Activated CD8-positive, alpha-beta memory T cell treated with anti-CD3 and anti-CD28 coated beads for 1 hour (primary cell): ENCODE results near the gene ADGRE3.
"Not testable (repeated sequence)": the region's sequence is repeated elsewhere in the genome, so short reads cannot be mapped to it uniquely, and the experiment has no call there.

Experiments
- DNase-seq, 2 donors: peaks; one replicate each; pipeline ENCODE4 v3.0.0-alpha.2; 2020; ENCODE audit warnings: low read depth in 1 of 2; ENCODE audit errors: extremely low read depth in 1 of 2

The ADGRE3 gene

GRCh38 chr19:14603990-14604387 is 70.7 kb downstream of the ADGRE3 start:
- DNase-seq = no peak

GRCh38 chr19:14599548-14600147 is 75.0 kb downstream of the ADGRE3 start:
- DNase-seq = no peak

- DNase-seq = no peak
These were observed 79.1 kb downstream of the ADGRE3 start for GRCh38 chr19:14595558-14595957.

GRCh38 chr19:14589433-14589832 is 85.2 kb downstream of the ADGRE3 start:
- not testable (repeated sequence) for DNase-seq

- DNase-seq = not testable (repeated sequence)
These were observed 89.5 kb downstream of the ADGRE3 start for GRCh38 chr19:14585187-14585586.

- DNase-seq = not testable (repeated sequence)
These were observed 90.3 kb downstream of the ADGRE3 start for GRCh38 chr19:14584372-14584771.

- DNase-seq = no peak
These were observed 91.7 kb downstream of the ADGRE3 start, which contains the start of gene CLEC17A for GRCh38 chr19:14582894-14583340. TSS of gene CLEC17A (plus strand) at chr19:14583084. CDS start at chr19:14583161, 77 bp downstream.

GRCh38 chr19:14580623-14581237 is 93.9 kb downstream of the ADGRE3 start:
- DNase-seq = no peak

GRCh38 chr19:14577885-14578427 is 96.7 kb downstream of the ADGRE3 start:
- DNase-seq = no peak

GRCh38 chr19:14577264-14577663 is 97.4 kb downstream of the ADGRE3 start:
- no peak for DNase-seq

- no peak for DNase-seq
These were observed 98.3 kb downstream of the ADGRE3 start for GRCh38 chr19:14576363-14576762.

GRCh38 chr19:14575428-14575980 is 99.1 kb downstream of the ADGRE3 start:
- DNase-seq = no peak

GRCh38 chr19:14571695-14572490 is 102.8 kb downstream of the ADGRE3 start, which contains the start of gene NDUFB7:
TSS of gene NDUFB7 (minus strand) at chr19:14572066. CDS start at chr19:14572000, 66 bp downstream.
- peak; percentile 74 to 75 for DNase-seq

GRCh38 chr19:14570864-14571527 is 103.6 kb downstream of the ADGRE3 start:
- no peak for DNase-seq
